ENCODE data around the gene NGEF.

NGEF gene

GRCh38 chr2:232997749-232998665 lies 15.0 kb downstream of the NGEF start:
- DNase-seq: no peak

- DNase-seq: no peak
Observed at GRCh38 chr2:232994446-232994845, 18.6 kb downstream of the NGEF start.

GRCh38 chr2:232993231-232993821 lies 19.7 kb downstream of the NGEF start:
- no peak for DNase-seq

GRCh38 chr2:232986155-232986554 lies 26.9 kb downstream of the NGEF start:
- no peak for DNase-seq

- DNase-seq: no peak
Observed at GRCh38 chr2:232984451-232985207, 28.4 kb downstream of the NGEF start.

GRCh38 chr2:232983669-232984140 lies 29.4 kb downstream of the NGEF start:
- DNase-seq: no peak

GRCh38 chr2:232982926-232983668 lies 30.0 kb downstream of the NGEF start:
- DNase-seq: no peak

GRCh38 chr2:232981767-232982360 lies 31.2 kb downstream of the NGEF start:
- no peak for DNase-seq

- DNase-seq: no peak
Observed at GRCh38 chr2:232981356-232981755, 31.7 kb downstream of the NGEF start.

GRCh38 chr2:232980683-232981082 lies 32.4 kb downstream of the NGEF start:
- DNase-seq: no peak

GRCh38 chr2:232979871-232980461 lies 33.1 kb downstream of the NGEF start:
- DNase-seq: no peak

GRCh38 chr2:232977438-232977971 lies 35.6 kb downstream of the NGEF start:
- DNase-seq: no peak

GRCh38 chr2:232976666-232977437 lies 36.2 kb downstream of the NGEF start:
- no peak for DNase-seq

GRCh38 chr2:232976176-232976575 lies 36.9 kb downstream of the NGEF start:
- no peak for DNase-seq

GRCh38 chr2:232974396-232974795 lies 38.7 kb downstream of the NGEF start:
- no peak for DNase-seq

- no peak for DNase-seq
Observed at GRCh38 chr2:232973796-232974195, 39.3 kb downstream of the NGEF start.

- no peak for DNase-seq
Observed at GRCh38 chr2:232973011-232973735, 39.9 kb downstream of the NGEF start.

GRCh38 chr2:232971744-232972143 lies 41.3 kb downstream of the NGEF start:
- DNase-seq: no peak

GRCh38 chr2:232970051-232970450 lies 43.0 kb downstream of the NGEF start:
- DNase-seq: no peak

- no peak for DNase-seq
Observed at GRCh38 chr2:232967474-232967873, 45.6 kb downstream of the NGEF start.

Measured in activated CD4-positive, CD25-positive, alpha-beta regulatory T cell treated with anti-CD3 and anti-CD28 coated beads, Interleukin-2, amount 50 U/mL, for 72 hours (primary cell).